Measurements from ENCODE around the gene F12.
"Not testable (repeated sequence)": the region's sequence is repeated elsewhere in the genome, so short reads cannot be mapped to it uniquely, and the experiment has no call there.

Gene F12

GRCh38 chr5:177377851-177378776 is 31.2 kb downstream of the F12 start:
- no peak overlapping the region for H3K4me3 ChIP-seq (replicated peaks; ENCODE audit: insufficient read depth, low read length)
- TF ChIP-seq REST (IDR thresholded peaks at IDR 0.05; ENCODE audit: insufficient replicate concordance, low read depth) (no peak), GABPA (IDR thresholded peaks at IDR 0.05; ENCODE audit: low read depth) (no peak), POLR2AphosphoS5 (IDR thresholded peaks at IDR 0.05; ENCODE audit: low read depth) (no peak), SPI1 (IDR thresholded peaks at IDR 0.05; ENCODE audit: borderline replicate concordance, low read depth) (no peak), CTCF (IDR thresholded peaks at IDR 0.05; ENCODE audit: insufficient read depth, low read length) (no peak)
- H3K27ac ChIP-seq (replicated peaks): no peak overlapping the region
- DNase-seq (ENCODE audit: low read depth in 1 of 2, low spot score in 1 of 2): no peak
- no peaks in the 10 kb centered on the region for H3K27me3 ChIP-seq (ENCODE audit: insufficient read depth, poor library complexity, severe bottlenecking)

GRCh38 chr5:177376107-177376506 is 33.3 kb downstream of the F12 start:
- Histone ChIP-seq H3K27ac (replicated peaks) (no peak overlapping the region), H3K27me3 (ENCODE audit: insufficient read depth, poor library complexity, severe bottlenecking) (no peaks in the 10 kb centered on the region), H3K4me3 (replicated peaks; ENCODE audit: insufficient read depth, low read length) (no peak overlapping the region)
- no peak for TF ChIP-seq CTCF (IDR thresholded peaks at IDR 0.05; ENCODE audit: insufficient read depth, low read length)
- no peak for TF ChIP-seq GABPA (IDR thresholded peaks at IDR 0.05; ENCODE audit: low read depth)
- no peak for TF ChIP-seq POLR2AphosphoS5 (IDR thresholded peaks at IDR 0.05; ENCODE audit: low read depth)
- no peak for DNase-seq (ENCODE audit: low read depth in 1 of 2, low spot score in 1 of 2)

- H3K4me3 ChIP-seq (replicated peaks; ENCODE audit: insufficient read depth, low read length); DNase-seq (ENCODE audit: low read depth in 1 of 2, low spot score in 1 of 2); H3K27ac ChIP-seq (replicated peaks); H3K27me3 ChIP-seq (ENCODE audit: insufficient read depth, poor library complexity, severe bottlenecking): not testable (repeated sequence)
These were observed 33.8 kb downstream of the F12 start for GRCh38 chr5:177375516-177375915.

GRCh38 chr5:177374211-177374610 is 35.2 kb downstream of the F12 start:
- no peak for TF ChIP-seq POLR2AphosphoS5 (IDR thresholded peaks at IDR 0.05; ENCODE audit: low read depth)
- TF ChIP-seq CTCF (IDR thresholded peaks at IDR 0.05; ENCODE audit: insufficient read depth, low read length): no peak
- TF ChIP-seq SPI1 (IDR thresholded peaks at IDR 0.05; ENCODE audit: borderline replicate concordance, low read depth): no peak
- TF ChIP-seq GABPA (IDR thresholded peaks at IDR 0.05; ENCODE audit: low read depth): no peak
- TF ChIP-seq REST (IDR thresholded peaks at IDR 0.05; ENCODE audit: insufficient replicate concordance, low read depth): no peak
- H3K27ac ChIP-seq (replicated peaks): no peak overlapping the region
- H3K27me3 ChIP-seq (ENCODE audit: insufficient read depth, poor library complexity, severe bottlenecking): no peaks in the 10 kb centered on the region
- no peak for DNase-seq (ENCODE audit: low read depth in 1 of 2, low spot score in 1 of 2)
- no peak overlapping the region for H3K4me3 ChIP-seq (replicated peaks; ENCODE audit: insufficient read depth, low read length)

Data from HL-60 (cell line).